ENCODE data around the gene TPP2. TPM values are rescaled to one million over a fixed set of nuclear protein-coding genes. Genes with fewer than 3 reads are reported as not detected.
A peak's percentile ranks its signal among the peaks of the same experiment; 100 is the strongest.

Gene TPP2
- total and polyA plus RNA-seq, 9 of the 15 experiments (the other 6 are each of a cell fraction or from before 2014, with no cell fraction given), result 18.8 to 87.7 (median 55.9) TPM

DNA sequence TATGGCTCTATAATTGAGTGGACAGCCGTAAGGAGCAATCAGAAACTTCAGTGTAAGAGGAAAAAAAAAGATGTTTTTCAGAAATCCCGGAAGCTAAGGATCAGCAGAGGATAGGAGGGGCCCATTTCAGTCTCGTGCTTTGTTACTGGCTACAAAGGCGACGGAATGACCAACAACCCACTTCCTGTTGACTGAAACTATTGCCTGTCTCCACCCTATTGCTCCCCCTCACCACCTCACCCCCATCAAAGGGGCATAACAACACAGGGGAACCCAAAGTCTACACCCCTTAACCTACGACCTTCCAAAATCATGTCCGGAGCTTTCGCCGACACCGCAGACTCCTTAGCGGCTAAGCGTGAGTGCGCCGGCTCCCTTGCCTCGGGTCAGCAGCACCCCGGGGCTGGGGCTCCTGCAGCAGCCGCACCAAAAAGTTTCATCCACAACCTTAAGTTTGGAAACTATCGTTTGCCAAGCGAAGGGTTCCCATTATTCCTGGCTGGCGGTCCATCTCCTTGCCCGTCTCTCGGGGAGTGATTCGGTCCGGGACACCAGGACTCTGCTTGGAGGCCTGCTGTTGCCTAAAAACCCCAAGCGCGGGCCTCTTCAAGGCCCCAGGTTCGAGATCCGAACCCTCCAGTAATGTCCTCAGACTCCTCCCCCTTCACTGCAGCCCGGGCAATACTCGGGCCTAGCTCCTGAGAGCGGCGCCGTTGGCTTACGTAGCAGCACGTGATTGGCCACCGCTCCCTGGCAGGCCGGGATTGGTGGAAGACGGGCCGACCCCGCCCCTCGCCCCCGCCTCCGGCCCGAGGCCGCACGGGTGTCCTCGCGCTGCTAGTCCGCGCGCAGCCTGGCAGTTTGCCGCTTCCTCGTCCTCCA lies at the start of gene TPP2 (continued):
- TF ChIP-seq, protein P1, sequence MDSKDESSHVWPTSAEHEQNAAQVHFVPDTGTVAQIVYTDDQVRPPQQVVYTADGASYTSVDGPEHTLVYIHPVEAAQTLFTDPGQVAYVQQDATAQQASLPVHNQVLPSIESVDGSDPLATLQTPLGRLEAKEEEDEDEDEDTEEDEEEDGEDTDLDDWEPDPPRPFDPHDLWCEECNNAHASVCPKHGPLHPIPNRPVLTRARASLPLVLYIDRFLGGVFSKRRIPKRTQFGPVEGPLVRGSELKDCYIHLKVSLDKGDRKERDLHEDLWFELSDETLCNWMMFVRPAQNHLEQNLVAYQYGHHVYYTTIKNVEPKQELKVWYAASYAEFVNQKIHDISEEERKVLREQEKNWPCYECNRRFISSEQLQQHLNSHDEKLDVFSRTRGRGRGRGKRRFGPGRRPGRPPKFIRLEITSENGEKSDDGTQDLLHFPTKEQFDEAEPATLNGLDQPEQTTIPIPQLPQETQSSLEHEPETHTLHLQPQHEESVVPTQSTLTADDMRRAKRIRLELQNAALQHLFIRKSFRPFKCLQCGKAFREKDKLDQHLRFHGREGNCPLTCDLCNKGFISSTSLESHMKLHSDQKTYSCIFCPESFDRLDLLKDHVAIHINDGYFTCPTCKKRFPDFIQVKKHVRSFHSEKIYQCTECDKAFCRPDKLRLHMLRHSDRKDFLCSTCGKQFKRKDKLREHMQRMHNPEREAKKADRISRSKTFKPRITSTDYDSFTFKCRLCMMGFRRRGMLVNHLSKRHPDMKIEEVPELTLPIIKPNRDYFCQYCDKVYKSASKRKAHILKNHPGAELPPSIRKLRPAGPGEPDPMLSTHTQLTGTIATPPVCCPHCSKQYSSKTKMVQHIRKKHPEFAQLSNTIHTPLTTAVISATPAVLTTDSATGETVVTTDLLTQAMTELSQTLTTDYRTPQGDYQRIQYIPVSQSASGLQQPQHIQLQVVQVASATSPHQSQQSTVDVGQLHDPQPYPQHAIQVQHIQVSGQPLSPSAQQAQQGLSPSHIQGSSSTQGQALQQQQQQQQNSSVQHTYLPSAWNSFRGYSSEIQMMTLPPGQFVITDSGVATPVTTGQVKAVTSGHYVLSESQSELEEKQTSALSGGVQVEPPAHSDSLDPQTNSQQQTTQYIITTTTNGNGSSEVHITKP (IDR thresholded peaks at IDR 0.05; ENCODE audit: partially characterized antibody), result peak; percentile 24
- TF ChIP-seq MYC (IDR thresholded peaks at IDR 0.05; ENCODE audit: low read depth, low read length) (peak; percentile 79), MYC (CRISPR knock-in tag; IDR thresholded peaks at IDR 0.05; ENCODE audit: borderline replicate concordance, low read depth) (peak; percentile 47; the same call in 1 of the 2 replicates), AFF4 (CRISPR knock-in tag; IDR thresholded peaks at IDR 0.05) (0 out of 2 replicates have a peak, but pooled peaks have one; percentile 20), SIN3A (IDR thresholded peaks at IDR 0.05; ENCODE audit: borderline replicate concordance in 2 of 2, control insufficient read depth in 1 of 2, low read depth in 2 of 2, low read length in 2 of 2) (peak in 1 of 2 experiments; percentile 52; a peak in 1 of 4 replicates), XRCC5 (IDR thresholded peaks at IDR 0.05; ENCODE audit: low read depth, low read length) (0 out of 2 replicates have a peak, but pooled peaks have one; percentile 19), FOXK1 (CRISPR knock-in tag; IDR thresholded peaks at IDR 0.05; ENCODE audit: borderline replicate concordance) (0 out of 2 replicates have a peak, but pooled peaks have one; percentile 73), PHTF2 (CRISPR knock-in tag; IDR thresholded peaks at IDR 0.05) (no peak), ZNF277 (CRISPR knock-in tag; IDR thresholded peaks at IDR 0.05; ENCODE audit: borderline replicate concordance) (no peak), NEUROD1 (IDR thresholded peaks at IDR 0.05; ENCODE audit: borderline replicate concordance, low read depth, low read length, partially characterized antibody) (peak; percentile 69), ZNF232 (CRISPR knock-in tag; IDR thresholded peaks at IDR 0.05) (0 out of 2 replicates have a peak, but pooled peaks have one; percentile 27), RBM25 (IDR thresholded peaks at IDR 0.05; ENCODE audit: low read depth, low read length, severe bottlenecking) (peak; percentile 69), CREM (IDR thresholded peaks at IDR 0.05; ENCODE audit: low read depth) (peak; percentile 97)
- TF ChIP-seq, protein P2, sequence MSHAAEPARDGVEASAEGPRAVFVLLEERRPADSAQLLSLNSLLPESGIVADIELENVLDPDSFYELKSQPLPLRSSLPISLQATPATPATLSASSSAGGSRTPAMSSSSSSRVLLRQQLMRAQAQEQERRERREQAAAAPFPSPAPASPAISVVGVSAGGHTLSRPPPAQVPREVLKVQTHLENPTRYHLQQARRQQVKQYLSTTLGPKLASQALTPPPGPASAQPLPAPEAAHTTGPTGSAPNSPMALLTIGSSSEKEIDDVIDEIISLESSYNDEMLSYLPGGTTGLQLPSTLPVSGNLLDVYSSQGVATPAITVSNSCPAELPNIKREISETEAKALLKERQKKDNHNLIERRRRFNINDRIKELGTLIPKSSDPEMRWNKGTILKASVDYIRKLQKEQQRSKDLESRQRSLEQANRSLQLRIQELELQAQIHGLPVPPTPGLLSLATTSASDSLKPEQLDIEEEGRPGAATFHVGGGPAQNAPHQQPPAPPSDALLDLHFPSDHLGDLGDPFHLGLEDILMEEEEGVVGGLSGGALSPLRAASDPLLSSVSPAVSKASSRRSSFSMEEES (CRISPR knock-in tag; IDR thresholded peaks at IDR 0.05), result peak; percentile 72

All from K562 (cell line).